ENCODE measurements around the gene NPAS3.

Gene NPAS3

GRCh38 chr14:33542338-33543287, 603.9 kb downstream of the NPAS3 start:
- H3K4me3 ChIP-seq (replicated peaks; ENCODE audit: low read depth, low read length): no peak overlapping the region
- no peak for TF ChIP-seq CTCF (IDR thresholded peaks at IDR 0.05; ENCODE audit: low read depth, low read length, missing control alignments)
- DNase-seq (ENCODE audit: extremely low read depth, low read depth): no peak

GRCh38 chr14:33545696-33546095, 607.0 kb downstream of the NPAS3 start:
- DNase-seq (ENCODE audit: extremely low read depth, low read depth): no peak
- no peak for TF ChIP-seq CTCF (IDR thresholded peaks at IDR 0.05; ENCODE audit: low read depth, low read length, missing control alignments)
- no peak overlapping the region for H3K4me3 ChIP-seq (replicated peaks; ENCODE audit: low read depth, low read length)

GRCh38 chr14:33548606-33549005, 609.9 kb downstream of the NPAS3 start:
- H3K4me3 ChIP-seq (replicated peaks; ENCODE audit: low read depth, low read length): no peak overlapping the region
- no peak for DNase-seq (ENCODE audit: extremely low read depth, low read depth)
- TF ChIP-seq CTCF (IDR thresholded peaks at IDR 0.05; ENCODE audit: low read depth, low read length, missing control alignments): no peak

GRCh38 chr14:33551963-33552362, 613.3 kb downstream of the NPAS3 start:
- TF ChIP-seq CTCF (IDR thresholded peaks at IDR 0.05; ENCODE audit: low read depth, low read length, missing control alignments): no peak
- DNase-seq (ENCODE audit: extremely low read depth, low read depth): no peak
- H3K4me3 ChIP-seq (replicated peaks; ENCODE audit: low read depth, low read length): no peak overlapping the region

- no peak overlapping the region for H3K4me3 ChIP-seq (replicated peaks; ENCODE audit: low read depth, low read length)
- no peak for DNase-seq (ENCODE audit: extremely low read depth, low read depth)
- no peak for TF ChIP-seq CTCF (IDR thresholded peaks at IDR 0.05; ENCODE audit: low read depth, low read length, missing control alignments)
Measured at GRCh38 chr14:33553706-33554278, 615.1 kb downstream of the NPAS3 start.

- TF ChIP-seq CTCF (IDR thresholded peaks at IDR 0.05; ENCODE audit: low read depth, low read length, missing control alignments): no peak
- no peak overlapping the region for H3K4me3 ChIP-seq (replicated peaks; ENCODE audit: low read depth, low read length)
- no peak for DNase-seq (ENCODE audit: extremely low read depth, low read depth)
Measured at GRCh38 chr14:33554988-33555387, 616.3 kb downstream of the NPAS3 start.
